Tibial nerve (tissue), 4 donors: Measurements from ENCODE around the gene JARID2.

Experiments
- EP300 ChIP-seq, 2 donors: sonication (generic); formaldehyde crosslinking; IDR thresholded peaks; one replicate each; pipeline ENCODE4 v1.6.1; 2017; ENCODE audit warnings: antibody characterized with exemption in 2 of 2, mild to moderate bottlenecking in 1 of 2
- POLR2A ChIP-seq, 2 donors: fragments of 450-650 bp; IDR thresholded peaks; one replicate each; pipeline ENCODE4 v1.6.1; 2017; ENCODE audit warnings: antibody characterized with exemption in 2 of 2, mild to moderate bottlenecking in 2 of 2, moderate library complexity in 2 of 2
- TF ChIP-seq, protein P1 (sequence below), 5 experiments: fragments of 200-600 bp in 3 of 5; fragments of 450-650 bp in 2 of 5; sonication (generic) in 3 of 5; IDR thresholded peaks; one replicate each; pipeline ENCODE4 v1.5.1; 2016 to 2019; ENCODE audit warnings: antibody characterized with exemption in 5 of 5, mild to moderate bottlenecking in 3 of 5, moderate library complexity in 2 of 5

GRCh38 chr6:15363164-15363522, 117.3 kb downstream of the JARID2 start:
- TF ChIP-seq, protein P1, sequence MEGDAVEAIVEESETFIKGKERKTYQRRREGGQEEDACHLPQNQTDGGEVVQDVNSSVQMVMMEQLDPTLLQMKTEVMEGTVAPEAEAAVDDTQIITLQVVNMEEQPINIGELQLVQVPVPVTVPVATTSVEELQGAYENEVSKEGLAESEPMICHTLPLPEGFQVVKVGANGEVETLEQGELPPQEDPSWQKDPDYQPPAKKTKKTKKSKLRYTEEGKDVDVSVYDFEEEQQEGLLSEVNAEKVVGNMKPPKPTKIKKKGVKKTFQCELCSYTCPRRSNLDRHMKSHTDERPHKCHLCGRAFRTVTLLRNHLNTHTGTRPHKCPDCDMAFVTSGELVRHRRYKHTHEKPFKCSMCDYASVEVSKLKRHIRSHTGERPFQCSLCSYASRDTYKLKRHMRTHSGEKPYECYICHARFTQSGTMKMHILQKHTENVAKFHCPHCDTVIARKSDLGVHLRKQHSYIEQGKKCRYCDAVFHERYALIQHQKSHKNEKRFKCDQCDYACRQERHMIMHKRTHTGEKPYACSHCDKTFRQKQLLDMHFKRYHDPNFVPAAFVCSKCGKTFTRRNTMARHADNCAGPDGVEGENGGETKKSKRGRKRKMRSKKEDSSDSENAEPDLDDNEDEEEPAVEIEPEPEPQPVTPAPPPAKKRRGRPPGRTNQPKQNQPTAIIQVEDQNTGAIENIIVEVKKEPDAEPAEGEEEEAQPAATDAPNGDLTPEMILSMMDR (IDR thresholded peaks at IDR 0.05): no peak
- no peak for TF ChIP-seq EP300 (IDR thresholded peaks at IDR 0.05)
- no peak for TF ChIP-seq POLR2A (IDR thresholded peaks at IDR 0.05)
